Stimulated activated CD4-positive, alpha-beta T cell treated with anti-CD3 and anti-CD28 coated beads, Interleukin-1b, Interleukin-23, amount 100 ng/mL, for 24 hours (primary cell): Measurements from ENCODE around the gene KPNA5.

Experiments used
- DNase-seq, 4 experiments: peaks; one replicate each; pipeline ENCODE4 v3.0.0-alpha.2; 2020; ENCODE audit warnings: low read depth in 4 of 4, low spot score in 1 of 4

Gene KPNA5

DNA sequence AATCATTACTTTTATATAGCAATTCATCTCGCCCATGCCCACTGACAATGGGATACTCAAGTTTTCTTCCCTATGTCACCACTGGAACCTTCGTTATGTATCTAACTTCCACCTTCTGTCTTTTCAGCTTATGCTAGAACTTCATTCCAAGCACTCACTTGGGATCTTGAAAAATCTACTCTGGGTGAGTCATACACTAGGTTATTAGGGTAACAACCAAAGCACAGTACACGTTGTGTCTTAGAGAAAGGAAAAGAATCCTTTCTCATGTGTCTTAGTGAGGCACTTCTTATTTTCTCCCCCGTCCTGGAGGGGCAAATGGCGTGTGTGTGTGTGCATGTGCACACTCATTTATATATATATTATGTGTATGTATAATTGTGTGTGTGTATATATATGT, 102.8 kb downstream of the KPNA5 start:
- no peak for DNase-seq
